SJCRH30 (cell line): ENCODE results near the gene UBR3. TPM values are rescaled to one million over a fixed set of nuclear protein-coding genes. Genes with fewer than 3 reads are reported as not detected.

Experiments used
- DNase-seq, 2 experiments: peaks; one replicate each; pipeline ENCODE4 v3.0.0-alpha.2; 2015 to 2020
- H3K27ac ChIP-seq: fragments of 250-450 bp; sonication (Bioruptor Pico); 2 replicates; pipeline ENCODE4 v1.5.1; 2020; ENCODE audit warnings: mild to moderate bottlenecking, moderate library complexity
- H3K27me3 ChIP-seq: fragments of 250-450 bp; sonication (Bioruptor Pico); 2 replicates; pipeline ENCODE4 v1.5.1; 2020; ENCODE audit warnings: mild to moderate bottlenecking, moderate library complexity
- H3K36me3 ChIP-seq: fragments of 250-450 bp; sonication (Bioruptor Pico); 2 replicates; pipeline ENCODE4 v1.5.1; 2020; ENCODE audit warnings: mild to moderate bottlenecking, moderate library complexity
- H3K4me1 ChIP-seq: fragments of 250-450 bp; sonication (Bioruptor Pico); 2 replicates; pipeline ENCODE4 v1.5.1; 2020; ENCODE audit warnings: mild to moderate bottlenecking, moderate library complexity
- H3K4me3 ChIP-seq: fragments of 250-450 bp; sonication (Bioruptor Pico); 2 replicates; pipeline ENCODE4 v1.5.1; 2020; ENCODE audit warnings: mild to moderate bottlenecking, moderate library complexity
- H3K9me3 ChIP-seq: fragments of 250-450 bp; sonication (Bioruptor Pico); replicated peaks from 2 replicates; pipeline ENCODE4 v1.5.1; 2020; ENCODE audit warnings: mild to moderate bottlenecking, moderate library complexity
- total RNA-seq: library from RNA; depleted of rRNA; stranded (reverse); fragments of >200 nt; shearing (Covaris generic); gene quantifications from 2 replicates; pipeline ENCODE4 v1.2.3, GENCODE V29; 2014

The UBR3 gene
- total RNA-seq, 1 experiment from 2014 or later, result 31.4 TPM

DNA sequence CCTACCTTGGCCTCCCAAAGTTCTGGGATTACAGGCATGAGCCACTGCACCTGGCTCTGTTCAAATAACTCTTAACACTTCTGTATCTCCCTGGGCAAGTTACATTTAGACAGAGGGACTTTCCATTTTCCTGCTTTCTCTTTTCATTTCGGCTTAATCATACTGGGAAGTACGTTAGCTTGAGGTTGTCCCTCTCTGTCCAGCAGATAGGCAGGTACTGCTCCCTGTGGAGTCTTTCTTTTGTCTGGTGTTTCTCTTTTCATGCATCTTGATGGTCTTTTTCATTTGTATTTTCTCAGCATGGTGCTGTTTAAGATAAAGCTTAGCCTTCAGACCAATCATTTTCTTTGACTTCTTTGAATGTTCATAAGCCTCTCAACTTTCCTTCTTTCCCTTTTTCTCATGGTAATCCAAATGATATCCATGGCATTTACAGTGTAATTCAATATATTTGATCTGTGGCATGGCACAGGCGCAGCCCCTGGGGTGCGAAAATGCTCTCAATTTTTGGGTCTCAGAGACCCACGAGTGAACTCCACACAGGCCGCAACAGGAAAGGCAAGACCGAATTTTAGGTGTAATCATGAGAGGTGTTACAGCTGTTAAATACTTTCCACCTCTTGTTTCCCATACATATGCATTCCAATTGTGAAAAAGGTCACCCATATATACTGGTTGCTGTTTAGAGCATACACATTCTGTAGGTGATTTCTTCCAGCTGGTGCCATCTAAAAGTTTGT, 250.7 kb downstream of the UBR3 start:
- H3K4me1 ChIP-seq, result peaks cover 10% of the 10 kb centered on the region
- no peaks in the 10 kb centered on the region for H3K9me3 ChIP-seq
- no peak for DNase-seq
- no peak overlapping the region for H3K4me3 ChIP-seq
- peaks cover 7% of the 10 kb centered on the region; the same call in 1 of the 2 replicates for H3K36me3 ChIP-seq
- no peaks in the 10 kb centered on the region for H3K27me3 ChIP-seq
- H3K27ac ChIP-seq, result no peak overlapping the region

DNA sequence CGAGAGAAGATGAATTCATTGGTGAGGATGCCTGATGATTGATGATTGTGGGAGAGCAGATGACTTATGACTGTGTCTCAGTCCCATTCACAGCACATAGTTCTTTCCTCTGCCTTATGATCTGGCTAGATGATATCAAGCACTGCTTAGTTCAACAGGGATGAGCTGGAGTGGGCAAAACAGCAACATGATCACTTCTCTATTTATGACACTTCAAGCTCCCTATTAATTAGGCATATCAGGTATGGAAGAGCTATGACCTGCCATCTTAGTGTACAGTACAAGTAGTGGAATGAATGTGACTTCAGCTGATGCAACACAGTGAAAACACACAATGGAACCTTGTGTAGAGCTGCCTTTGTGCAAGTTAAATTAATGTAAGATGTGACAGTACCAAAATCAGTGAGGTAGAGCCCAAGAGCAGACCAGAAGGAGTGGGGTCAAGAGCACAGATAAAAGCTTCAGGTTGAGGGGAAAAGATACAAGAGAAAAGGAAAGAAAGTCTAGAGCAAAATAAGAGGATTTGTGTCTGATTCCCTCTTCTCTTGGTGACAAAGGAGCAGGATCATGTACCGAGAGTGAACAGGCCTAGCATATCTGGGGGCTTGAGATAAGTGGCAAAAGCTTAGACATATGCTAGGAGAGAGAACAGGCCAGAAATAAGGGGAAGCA, 257.7 kb downstream of the UBR3 start:
- H3K36me3 ChIP-seq, result peaks cover 7% of the 10 kb centered on the region; the same call in 1 of the 2 replicates
- H3K4me3 ChIP-seq, result no peak overlapping the region
- H3K4me1 ChIP-seq, result no peaks in the 10 kb centered on the region
- H3K9me3 ChIP-seq, result no peaks in the 10 kb centered on the region
- no peaks in the 10 kb centered on the region for H3K27me3 ChIP-seq
- DNase-seq, result no peak
- H3K27ac ChIP-seq, result no peak overlapping the region

DNA sequence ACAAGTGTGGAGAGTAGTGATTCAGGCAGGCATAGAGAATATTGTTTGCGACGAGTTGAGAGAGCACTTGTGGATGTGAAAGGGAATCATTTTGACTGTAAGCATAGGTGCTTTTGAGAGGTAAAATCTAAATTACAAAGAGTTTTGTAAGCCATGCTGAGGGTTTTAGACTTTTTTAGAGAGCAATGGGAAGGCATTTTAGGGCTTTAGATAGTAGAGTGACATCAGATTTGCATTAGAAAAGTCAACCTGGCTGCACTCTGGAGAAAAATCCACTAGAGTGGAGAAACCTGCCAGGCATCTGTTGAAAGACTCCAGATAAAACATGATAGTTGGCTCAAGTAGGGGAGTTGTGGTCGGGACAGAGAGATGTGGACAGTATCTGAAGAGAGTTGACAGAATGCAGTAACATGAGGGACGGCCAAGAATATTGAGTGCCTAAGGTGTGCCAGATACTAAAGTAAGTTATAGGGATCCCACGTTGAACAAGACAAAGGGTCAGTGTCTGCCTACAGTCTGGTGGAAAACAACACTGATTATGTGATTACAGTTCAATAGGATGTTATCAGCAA, 258.9 kb downstream of the UBR3 start:
- no peak for DNase-seq
- no peak overlapping the region for H3K27ac ChIP-seq
- no peaks in the 10 kb centered on the region for H3K27me3 ChIP-seq
- peaks cover 7% of the 10 kb centered on the region; the same call in 1 of the 2 replicates for H3K36me3 ChIP-seq
- no peaks in the 10 kb centered on the region for H3K4me1 ChIP-seq
- no peak overlapping the region for H3K4me3 ChIP-seq
- H3K9me3 ChIP-seq, result no peaks in the 10 kb centered on the region

DNA sequence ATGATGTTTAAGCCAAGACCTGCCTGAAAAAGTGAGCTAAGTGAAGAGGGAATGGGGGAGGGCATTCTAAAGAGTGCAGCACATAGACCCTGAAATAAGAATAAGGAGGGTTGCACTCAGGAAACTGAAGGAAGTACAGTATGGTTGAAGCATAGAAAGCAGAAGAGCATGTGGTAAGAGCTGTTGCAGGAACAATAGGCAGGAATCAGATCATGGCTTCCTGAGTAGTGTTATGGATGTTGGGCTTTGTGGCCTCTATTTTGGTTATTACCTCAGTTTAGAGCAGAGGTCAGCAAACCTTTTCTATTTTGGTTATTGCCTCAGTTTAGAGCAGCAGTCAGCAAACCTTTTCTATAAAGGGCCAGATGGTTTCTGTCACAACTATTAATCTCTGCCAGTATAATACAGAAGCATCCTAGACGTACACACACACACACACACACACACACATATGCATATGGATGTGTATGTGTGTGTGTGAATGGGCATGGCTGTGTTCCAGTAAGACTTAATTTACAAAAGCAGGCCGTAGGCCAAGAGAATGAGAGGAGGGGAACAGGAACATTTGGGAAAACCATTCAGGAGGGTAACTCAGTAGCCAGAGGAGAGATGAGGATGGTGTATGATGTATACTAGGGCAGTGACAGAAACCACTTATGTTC, 259.6 kb downstream of the UBR3 start:
- H3K4me3 ChIP-seq, result no peak overlapping the region
- no peak for DNase-seq
- no peaks in the 10 kb centered on the region for H3K27me3 ChIP-seq
- no peaks in the 10 kb centered on the region for H3K9me3 ChIP-seq
- H3K4me1 ChIP-seq, result no peaks in the 10 kb centered on the region
- H3K36me3 ChIP-seq, result peaks cover 3% of the 10 kb centered on the region; the same call in 1 of the 2 replicates
- no peak overlapping the region for H3K27ac ChIP-seq

DNA sequence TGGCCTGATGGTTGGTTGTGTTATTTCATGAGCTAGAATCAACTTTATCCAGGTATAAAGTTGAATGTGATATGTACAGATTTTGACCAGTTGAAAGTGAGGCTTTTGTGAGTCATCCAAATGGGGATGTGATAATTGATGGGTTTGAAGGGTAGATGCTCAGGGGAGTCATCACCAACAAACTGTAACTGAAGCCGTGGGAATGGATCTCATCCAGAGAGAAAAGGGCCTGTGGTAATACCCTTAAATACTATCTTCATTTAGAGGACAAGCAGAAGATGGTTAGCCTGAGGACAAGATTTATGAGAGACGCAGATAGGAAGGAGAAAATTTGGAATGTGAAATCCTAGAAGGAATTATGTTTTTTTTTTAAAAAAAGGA, 260.1 kb downstream of the UBR3 start:
- no peak overlapping the region for H3K27ac ChIP-seq
- no peaks in the 10 kb centered on the region; the same call in 1 of the 2 replicates for H3K9me3 ChIP-seq
- no peaks in the 10 kb centered on the region for H3K36me3 ChIP-seq
- DNase-seq, result no peak
- no peak overlapping the region for H3K4me3 ChIP-seq
- H3K4me1 ChIP-seq, result no peaks in the 10 kb centered on the region
- H3K27me3 ChIP-seq, result no peaks in the 10 kb centered on the region

DNA sequence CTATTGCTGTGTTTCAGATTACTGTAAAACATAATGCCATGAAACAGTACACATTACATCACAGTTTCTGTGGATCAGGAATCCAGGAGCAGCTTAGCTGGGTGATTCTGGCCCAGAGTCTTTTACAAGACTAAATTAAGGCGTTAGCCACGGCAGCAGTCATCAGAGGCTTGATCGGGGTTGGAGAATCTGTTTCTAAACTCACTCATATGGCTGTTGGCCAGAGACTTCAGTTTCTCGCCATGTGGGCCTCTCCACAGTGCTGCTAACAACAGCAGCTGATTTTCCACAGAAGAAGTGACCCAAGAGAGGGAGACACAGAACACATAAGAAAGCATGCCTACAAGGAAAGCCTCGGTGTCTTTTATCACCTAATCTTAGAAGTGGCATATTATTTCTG, 261.5 kb downstream of the UBR3 start:
- no peak overlapping the region for H3K27ac ChIP-seq
- no peaks in the 10 kb centered on the region; the same call in none of the 2 replicates for H3K9me3 ChIP-seq
- H3K27me3 ChIP-seq, result no peaks in the 10 kb centered on the region
- H3K4me3 ChIP-seq, result no peak overlapping the region
- DNase-seq, result no peak
- H3K4me1 ChIP-seq, result no peaks in the 10 kb centered on the region
- H3K36me3 ChIP-seq, result no peaks in the 10 kb centered on the region

DNA sequence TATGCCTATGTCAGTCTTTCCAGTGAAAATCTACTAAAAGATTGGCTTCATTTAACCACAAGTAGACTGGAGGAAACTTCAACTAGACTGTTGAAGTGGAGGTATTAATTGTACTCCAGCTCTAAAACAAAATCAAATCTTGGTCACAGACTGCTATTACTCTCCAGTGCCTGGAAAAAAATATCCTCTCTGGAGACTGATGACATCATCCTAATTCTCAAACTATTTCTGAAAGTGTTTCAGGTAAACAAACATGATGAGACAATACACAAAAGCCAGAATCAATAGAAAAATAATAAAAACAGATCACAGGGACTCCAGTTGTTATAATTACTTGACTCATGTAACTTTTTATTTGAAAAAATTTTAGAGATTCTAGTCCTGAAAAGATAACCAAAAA, 263.0 kb downstream of the UBR3 start:
- Histone ChIP-seq H3K4me1 (no peaks in the 10 kb centered on the region), H3K27ac (no peak overlapping the region), H3K36me3 (no peaks in the 10 kb centered on the region), H3K27me3 (no peaks in the 10 kb centered on the region), H3K9me3 (no peaks in the 10 kb centered on the region; the same call in none of the 2 replicates), H3K4me3 (no peak overlapping the region)
- DNase-seq, result no peak

DNA sequence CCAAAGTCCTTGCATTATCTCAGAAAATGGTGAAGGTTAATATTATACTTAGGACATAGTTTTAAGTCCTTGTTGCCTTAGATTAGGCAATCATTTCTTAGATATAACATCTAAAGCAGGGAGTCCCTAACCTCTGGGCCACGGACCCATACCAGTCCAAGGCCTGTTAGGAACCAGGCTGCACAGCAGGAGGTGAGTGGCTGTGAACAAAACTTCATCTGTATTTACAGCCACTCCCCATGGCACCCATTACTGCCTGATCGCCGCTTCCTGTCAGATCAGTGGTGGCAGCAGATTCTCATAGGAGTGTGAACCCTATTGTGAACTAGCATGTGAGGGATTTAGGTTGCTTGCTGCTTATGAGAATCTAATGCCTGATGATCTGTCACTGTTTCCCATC, 264.2 kb downstream of the UBR3 start:
- Histone ChIP-seq H3K9me3 (no peaks in the 10 kb centered on the region; the same call in none of the 2 replicates), H3K4me1 (no peaks in the 10 kb centered on the region), H3K36me3 (no peaks in the 10 kb centered on the region), H3K27me3 (no peaks in the 10 kb centered on the region), H3K4me3 (no peak overlapping the region), H3K27ac (no peak overlapping the region)
- DNase-seq, result no peak

DNA sequence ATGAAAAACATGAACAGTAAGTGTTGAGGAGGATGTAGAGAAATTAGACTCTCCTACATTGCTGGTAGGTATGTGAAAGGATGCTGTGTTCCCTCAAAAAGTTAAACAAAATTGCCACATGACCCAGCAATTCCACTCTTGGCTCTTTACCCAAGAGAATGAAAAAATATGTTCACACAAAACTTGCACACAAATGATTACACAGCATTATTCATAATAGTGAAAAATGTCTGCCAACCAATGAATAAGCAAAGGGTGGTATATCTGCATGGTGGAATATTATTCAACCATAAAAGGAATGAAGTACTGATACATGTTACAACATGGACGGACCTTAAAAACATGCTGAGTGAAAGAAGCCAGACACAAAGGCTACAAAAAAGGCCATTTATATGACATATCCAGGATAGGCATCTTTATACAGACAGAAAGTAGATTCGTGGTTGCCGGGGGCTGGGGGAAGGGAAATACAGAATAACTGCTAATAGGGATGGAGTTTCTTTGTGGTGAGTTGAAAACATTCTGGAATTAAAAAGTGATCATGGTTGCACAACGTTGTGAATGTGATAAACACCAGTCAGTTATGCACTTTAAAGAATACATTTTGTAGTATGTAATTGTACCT, 265.3 kb downstream of the UBR3 start:
- Histone ChIP-seq H3K9me3 (no peaks in the 10 kb centered on the region; the same call in none of the 2 replicates), H3K4me1 (no peaks in the 10 kb centered on the region), H3K27ac (no peak overlapping the region), H3K27me3 (no peaks in the 10 kb centered on the region), H3K4me3 (no peak overlapping the region), H3K36me3 (no peaks in the 10 kb centered on the region)
- DNase-seq, result no peak

DNA sequence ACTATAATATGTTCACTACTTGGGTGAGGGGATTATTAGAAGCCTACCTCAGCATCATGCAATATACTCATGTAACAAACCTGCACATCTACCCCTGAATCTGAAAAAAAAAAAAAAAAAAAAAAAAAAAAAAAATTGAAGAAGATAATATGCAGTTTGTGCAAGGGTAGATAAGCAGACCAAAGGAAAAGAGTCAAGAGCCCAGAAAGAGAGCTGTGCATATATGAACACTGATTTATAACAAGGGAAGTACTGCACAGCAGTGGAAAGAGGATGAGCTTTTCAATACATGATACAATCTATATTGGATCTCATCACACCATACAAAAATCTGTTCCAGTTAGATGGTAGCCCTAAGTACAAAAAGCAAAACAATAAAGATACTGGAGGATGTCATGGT, 268.1 kb downstream of the UBR3 start:
- H3K9me3 ChIP-seq, result no peaks in the 10 kb centered on the region; the same call in none of the 2 replicates
- H3K27me3 ChIP-seq, result no peaks in the 10 kb centered on the region
- H3K27ac ChIP-seq, result no peak overlapping the region
- no peaks in the 10 kb centered on the region for H3K36me3 ChIP-seq
- H3K4me3 ChIP-seq, result no peak overlapping the region
- no peaks in the 10 kb centered on the region for H3K4me1 ChIP-seq
- DNase-seq, result no peak

DNA sequence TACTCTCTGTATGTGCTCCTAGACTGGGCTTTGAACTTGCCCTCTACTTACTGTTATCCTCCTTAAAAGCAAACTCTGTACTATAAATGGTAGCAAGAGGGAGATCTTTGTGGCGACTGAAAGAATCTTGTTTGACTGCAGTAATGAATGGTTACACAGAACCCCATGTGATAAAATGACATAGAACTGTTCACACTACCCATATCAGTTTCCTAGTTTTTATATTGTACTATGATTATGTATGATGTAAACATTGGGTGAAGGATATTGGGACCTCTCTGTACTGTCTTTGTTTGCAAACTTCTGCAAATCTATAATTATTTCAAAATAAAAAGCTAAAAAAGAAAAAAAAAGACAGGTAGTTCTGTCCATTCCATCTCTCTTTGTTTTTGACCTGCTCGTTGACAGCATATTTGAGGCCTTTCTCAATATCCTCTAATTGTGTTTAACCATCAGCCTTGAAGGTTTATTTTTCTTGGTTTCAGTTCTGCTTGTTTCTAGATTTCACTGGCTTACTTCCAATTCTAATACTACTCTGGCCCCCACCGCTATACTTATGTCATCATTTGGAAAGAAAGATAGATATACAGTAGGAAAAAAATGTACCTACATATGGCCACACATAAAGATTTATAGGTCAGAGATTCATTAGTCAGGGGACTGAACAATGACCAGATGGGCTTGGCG, 271.5 kb downstream of the UBR3 start:
- Histone ChIP-seq H3K36me3 (no peaks in the 10 kb centered on the region), H3K4me3 (no peak overlapping the region)
- no peak for DNase-seq

DNA sequence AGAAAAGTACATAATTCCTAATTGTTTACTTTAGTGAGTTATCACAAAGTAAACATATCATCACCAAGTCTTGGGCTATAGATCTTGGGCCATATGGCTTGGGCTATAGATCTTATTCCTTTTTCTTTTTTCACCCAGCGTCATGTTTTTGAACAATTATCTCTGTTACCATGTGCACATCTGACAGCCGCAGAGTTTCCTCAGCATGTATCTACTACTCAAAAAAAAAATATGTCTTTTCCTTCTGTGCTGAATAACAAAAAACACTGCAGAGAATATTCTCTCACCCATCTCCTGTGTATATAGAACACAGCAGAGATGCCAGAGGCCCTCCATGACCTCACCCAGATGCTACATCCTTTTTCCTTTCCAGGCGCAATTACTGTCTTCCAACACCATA, 274.5 kb downstream of the UBR3 start:
- Histone ChIP-seq H3K27ac (no peak overlapping the region), H3K4me1 (peaks cover 9% of the 10 kb centered on the region), H3K36me3 (no peaks in the 10 kb centered on the region), H3K27me3 (no peaks in the 10 kb centered on the region), H3K4me3 (no peak overlapping the region), H3K9me3 (no peaks in the 10 kb centered on the region)
- DNase-seq, result no peak

More for the DNA sequence above, 271.5 kb downstream of the UBR3 start:
- H3K27ac ChIP-seq, result no peak overlapping the region
- no peaks in the 10 kb centered on the region for H3K9me3 ChIP-seq
- no peaks in the 10 kb centered on the region for H3K27me3 ChIP-seq
- no peaks in the 10 kb centered on the region for H3K4me1 ChIP-seq

DNA sequence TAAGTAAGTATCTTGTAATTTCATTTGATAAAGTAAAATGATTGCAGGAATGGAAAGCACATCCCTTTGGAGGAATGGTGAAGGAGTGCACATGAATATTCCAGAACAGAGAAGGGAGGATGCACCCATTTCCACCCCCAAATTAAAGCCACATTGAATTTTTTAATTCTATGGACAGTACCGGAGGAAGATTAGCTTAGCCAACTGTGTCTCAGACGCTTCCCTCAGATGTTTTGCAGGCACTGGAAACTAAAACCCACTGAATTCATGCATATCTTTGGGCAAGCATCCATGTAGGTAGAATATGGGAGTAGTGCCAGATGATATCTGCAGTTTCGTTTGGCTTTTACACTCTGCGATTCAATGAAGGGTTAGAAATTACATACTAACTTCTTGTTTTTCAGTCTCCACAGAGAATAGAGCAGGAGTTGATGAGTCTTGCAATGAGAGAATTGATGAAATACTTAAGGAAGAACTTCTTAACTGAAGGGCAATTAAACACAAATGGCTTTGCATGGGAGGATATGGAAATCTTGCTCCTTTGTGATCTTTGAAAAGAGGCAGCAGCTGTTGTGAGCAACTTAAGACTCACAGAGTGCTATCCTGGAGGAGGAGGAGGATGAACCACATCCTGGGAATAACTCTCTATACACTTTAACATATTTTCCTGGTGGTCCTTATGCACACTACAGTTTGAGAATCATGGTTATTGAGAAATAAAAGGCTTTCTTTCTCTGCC, 279.0 kb downstream of the UBR3 start:
- Histone ChIP-seq H3K36me3 (no peaks in the 10 kb centered on the region), H3K4me3 (peak overlapping the region; percentile 5; the same call in 1 of the 2 replicates), H3K27me3 (no peaks in the 10 kb centered on the region), H3K9me3 (no peaks in the 10 kb centered on the region), H3K4me1 (peaks cover 9% of the 10 kb centered on the region), H3K27ac (peak overlapping the region; percentile 25; the same call in 1 of the 2 replicates)
- DNase-seq, result peak in 1 of 2 experiments; percentile 63
